Germinal center (tissue), 1 donor: ENCODE data around the gene FGFR3.

ENCODE experiments used
- DNase-seq: peaks from one replicate; pipeline ENCODE4 v3.0.0; 2012; ENCODE audit warnings: mixed read lengths, low spot score

Gene FGFR3

GRCh38 chr4:1788254-1788973 is 4.7 kb upstream of the FGFR3 start:
- DNase-seq: no peak

- DNase-seq: no peak
Measured at GRCh38 chr4:1789552-1789951, 3.5 kb upstream of the FGFR3 start.

- DNase-seq: no peak
Measured at GRCh38 chr4:1790005-1790404, 3.1 kb upstream of the FGFR3 start.

GRCh38 chr4:1792158-1792831 is 798 bp upstream of the FGFR3 start:
- no peak for DNase-seq

GRCh38 chr4:1793496-1793840 is 375 bp downstream of the FGFR3 start:
- no peak for DNase-seq

DNA sequence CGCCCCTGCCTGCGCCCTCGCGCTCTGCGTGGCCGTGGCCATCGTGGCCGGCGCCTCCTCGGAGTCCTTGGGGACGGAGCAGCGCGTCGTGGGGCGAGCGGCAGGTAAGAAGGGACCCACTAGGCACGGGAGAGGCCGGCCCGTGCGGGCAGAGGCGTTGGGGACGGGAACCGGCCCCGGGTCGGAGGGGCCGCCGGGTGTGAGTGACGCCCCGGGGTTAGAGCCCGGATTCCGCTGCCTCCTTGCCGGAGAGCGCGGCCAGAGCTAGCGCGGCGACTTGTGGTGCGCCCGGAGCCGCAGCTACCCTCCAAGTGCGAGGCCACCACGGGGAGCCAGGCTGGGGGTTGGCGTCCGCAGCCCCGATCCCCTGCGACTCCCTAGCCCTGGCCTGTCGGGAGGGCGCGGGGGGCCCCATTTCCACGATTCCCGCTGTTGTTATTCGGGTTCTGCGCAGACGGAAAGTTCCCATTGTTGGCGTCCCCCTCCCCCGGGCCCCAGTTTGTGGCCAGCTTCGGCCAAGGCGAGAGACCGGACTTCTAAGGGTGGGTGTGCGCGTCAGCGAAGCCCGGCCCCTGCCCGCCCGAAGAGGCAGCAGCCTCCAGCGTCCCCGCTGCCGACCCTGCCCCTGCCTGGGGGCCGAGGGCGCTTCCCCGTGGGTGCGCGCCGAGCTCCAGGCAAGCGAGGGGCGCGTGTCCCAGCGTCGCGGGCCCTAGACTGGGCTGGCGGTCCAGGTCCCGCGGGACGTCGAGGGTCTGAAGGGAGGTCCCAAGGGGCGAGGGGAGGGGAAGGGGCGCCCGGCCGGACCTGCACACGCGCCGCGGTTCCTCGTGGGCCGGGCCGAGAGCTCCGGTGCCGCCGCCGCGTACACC is 1.1 kb downstream of the FGFR3 start:
- no peak for DNase-seq

DNA sequence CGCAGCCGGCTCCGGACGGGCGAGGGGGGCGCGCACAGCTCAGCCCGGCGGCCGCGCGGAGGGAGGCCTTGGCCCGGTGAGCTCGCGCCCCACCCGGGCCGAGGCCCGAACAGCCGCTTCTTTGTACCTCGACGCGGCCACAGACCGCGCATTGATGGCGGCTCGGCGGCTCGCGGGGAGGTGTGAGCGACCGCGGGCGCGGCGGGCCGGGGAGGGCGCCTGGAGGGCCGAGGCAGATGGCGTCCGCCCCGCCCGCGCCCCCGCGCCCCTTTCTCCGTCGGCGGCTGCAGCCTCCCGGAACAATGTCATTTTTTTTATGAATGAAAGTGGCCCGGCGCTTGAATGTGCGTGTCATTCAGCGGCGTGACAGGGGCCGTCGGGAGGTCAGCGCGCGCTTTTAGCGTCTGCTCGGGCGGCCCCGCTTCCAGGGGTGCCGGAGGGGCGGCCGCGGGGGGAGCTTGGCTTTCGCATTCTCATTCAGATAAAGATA is 1.8 kb downstream of the FGFR3 start:
- no peak for DNase-seq

DNA sequence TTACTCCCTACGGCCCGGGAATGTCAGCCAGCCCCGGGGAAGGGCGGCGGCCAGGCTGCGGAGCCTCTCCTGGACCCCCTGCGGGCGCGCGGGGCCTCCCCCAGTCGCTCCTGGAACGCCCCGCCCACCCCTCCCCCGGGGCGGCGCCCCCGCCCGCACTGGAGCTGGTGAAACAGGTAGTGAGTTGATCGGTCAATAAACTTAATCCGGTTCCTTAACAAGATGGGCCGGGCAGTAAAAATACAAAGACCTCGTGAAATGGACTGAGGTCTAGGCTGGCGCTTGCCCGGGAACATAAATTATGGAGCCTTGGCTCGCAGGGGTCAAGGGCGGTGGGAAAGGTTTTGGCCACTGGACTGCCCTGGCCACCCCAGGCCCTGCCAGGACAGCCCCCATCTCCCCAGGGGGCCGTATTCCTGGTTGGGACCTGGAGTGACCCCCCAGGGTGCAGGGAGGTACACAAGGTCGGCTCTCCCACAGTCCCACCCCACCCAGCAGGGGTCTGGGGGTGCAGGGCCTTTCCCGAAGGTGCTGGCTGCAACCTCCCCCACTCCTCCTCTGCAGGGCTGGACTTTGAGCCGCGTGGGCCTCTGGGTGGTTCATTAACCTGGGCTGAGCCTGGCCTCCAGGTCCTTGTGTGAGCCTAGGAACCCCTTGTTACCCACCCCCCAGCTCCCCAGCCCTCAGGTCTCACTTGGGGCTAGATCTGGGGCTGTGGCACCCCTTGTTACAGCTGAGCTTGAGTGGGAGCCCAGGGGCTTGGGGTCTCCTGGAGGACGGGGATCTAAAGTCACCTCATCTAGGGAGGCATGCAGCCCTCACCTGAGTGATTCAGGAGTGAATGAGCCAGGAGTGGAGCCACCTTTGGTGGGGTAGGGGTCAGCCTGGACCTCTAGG is 2.5 kb downstream of the FGFR3 start:
- DNase-seq: no peak

- no peak for DNase-seq
Measured at GRCh38 chr4:1796486-1797204, 3.6 kb downstream of the FGFR3 start.

DNA sequence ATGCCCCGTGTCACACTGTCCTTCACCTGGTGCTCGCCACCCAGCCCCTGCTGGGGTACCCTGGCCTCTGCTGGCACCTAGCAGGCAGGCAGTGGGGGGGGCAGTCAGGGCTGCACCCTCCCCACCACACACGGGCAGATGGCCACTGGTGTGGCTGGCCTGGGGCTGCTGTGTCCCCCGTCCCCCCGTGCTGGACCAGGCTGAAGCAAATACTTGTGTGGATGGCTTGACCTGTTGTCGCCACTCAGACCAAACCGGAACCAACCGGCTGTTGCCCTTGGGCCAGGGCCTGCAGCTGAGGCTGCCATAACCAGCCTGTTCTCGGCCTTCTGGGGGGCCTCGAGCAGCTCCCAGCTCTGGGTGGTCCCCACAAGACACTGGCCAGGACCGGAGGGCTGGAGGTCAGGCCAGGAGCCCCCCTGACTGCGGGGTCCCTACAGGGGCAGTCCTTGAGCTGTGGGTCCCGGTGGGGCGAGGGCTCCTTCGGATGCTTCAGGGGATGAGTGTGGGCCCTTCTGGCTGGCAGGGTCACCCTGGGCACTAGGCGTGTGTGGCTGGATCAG is 4.3 kb downstream of the FGFR3 start:
- DNase-seq: no peak

- no peak for DNase-seq
Measured at GRCh38 chr4:1797861-1798579, 4.9 kb downstream of the FGFR3 start.

DNA sequence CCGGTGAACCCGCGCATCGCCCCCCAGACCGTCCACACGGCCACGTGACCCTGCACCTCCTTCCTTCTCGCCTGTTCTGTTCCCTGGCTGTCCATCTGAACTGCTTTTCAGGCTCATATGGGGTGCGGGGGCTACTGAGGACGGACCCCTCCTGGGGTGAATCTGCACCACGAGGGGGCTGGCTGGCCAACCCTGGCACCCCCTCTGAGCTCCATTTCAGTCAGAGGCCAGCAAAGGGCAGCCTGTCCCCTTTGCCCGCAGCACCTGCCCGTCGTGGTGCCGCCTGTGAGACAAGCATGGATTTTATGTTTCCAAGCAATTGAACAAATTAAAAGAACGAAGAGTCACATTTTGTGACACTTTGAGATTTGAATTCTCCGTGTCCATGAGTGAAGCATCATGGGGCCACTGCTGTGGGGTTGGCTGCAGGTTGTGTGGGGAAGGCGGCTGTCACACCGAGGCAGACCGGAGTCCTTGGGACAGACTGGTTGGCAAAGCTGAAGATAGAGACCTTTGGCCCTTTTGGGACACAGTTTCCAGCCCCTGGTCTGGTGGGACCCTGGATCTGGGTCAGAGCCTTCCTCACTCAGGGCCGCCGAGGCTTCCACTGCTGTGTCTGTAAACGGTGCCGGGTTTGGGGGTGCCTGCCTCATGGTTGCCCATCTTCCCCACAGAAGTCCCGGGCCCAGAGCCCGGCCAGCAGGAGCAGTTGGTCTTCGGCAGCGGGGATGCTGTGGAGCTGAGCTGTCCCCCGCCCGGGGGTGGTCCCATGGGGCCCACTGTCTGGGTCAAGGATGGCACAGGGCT is 5.7 kb downstream of the FGFR3 start:
- DNase-seq: no peak

GRCh38 chr4:1799387-1800375 is 6.6 kb downstream of the FGFR3 start:
- no peak for DNase-seq

GRCh38 chr4:1800805-1801204 is 7.7 kb downstream of the FGFR3 start:
- no peak for DNase-seq

DNA sequence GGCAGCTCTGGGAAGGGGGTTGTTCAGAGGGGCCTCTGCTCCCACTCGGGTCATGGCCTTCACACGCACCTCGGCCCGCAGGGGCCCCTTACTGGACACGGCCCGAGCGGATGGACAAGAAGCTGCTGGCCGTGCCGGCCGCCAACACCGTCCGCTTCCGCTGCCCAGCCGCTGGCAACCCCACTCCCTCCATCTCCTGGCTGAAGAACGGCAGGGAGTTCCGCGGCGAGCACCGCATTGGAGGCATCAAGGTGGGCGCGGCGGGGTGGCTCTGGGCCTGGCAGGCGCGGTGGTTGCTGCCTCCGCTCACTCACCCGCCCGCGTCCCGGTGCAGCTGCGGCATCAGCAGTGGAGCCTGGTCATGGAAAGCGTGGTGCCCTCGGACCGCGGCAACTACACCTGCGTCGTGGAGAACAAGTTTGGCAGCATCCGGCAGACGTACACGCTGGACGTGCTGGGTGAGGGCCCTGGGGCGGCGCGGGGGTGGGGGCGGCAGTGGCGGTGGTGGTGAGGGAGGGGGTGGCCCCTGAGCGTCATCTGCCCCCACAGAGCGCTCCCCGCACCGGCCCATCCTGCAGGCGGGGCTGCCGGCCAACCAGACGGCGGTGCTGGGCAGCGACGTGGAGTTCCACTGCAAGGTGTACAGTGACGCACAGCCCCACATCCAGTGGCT is 8.3 kb downstream of the FGFR3 start:
- DNase-seq: no peak

DNA sequence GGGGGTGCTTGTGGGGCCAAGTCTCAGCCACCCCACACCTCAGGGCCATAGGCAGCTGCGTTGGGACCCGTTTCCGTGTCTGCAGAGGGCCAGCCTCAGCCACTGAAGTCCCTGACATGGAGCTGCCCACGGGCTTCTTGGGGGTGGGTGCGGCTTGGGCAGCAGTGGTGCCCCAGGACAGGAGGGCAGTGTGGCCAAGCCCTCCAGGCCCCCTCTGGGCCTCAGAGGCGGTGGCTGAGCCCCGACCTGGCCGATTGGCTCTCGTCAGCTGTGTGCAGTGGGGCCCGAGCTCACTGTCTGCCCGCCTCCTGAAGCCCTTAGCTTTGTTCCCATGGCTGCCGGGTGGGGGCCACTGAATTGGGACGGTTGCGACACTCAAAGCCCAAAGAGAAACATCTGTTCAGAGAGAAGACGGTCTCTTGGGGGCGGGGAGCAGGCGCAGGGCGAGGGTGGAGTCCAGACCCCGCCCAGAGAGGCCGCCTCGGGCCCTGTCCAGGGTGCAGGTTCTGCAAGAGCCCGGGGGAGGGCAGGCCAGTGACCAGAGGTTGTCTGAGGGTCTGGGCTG is 9.1 kb downstream of the FGFR3 start:
- no peak for DNase-seq
